ENCODE results near the gene CASQ1.

The CASQ1 gene

GRCh38 chr1:160168609-160169369 lies 21.6 kb upstream of the CASQ1 start:
- Histone ChIP-seq H3K4me1 (ENCODE audit: control insufficient read depth, insufficient read depth, low read length) (peaks cover 61% of the 10 kb centered on the region), H3K27ac (ENCODE audit: low read depth, low read length) (peak overlapping the region; percentile 98), H3K9ac (ENCODE audit: low read length) (peak overlapping the region; percentile 94), H3K36me3 (ENCODE audit: control insufficient read depth, insufficient read depth, low read length) (no peaks in the 10 kb centered on the region), H3K4me3 (ENCODE audit: low read depth, low read length) (peak overlapping the region; percentile 40), H3K27me3 (ENCODE audit: control insufficient read depth, insufficient read depth, low read length) (no peaks in the 10 kb centered on the region), H3K9me3 (ENCODE audit: control insufficient read depth, insufficient read depth, low read depth, low read length) (no peaks in the 10 kb centered on the region)

GRCh38 chr1:160169553-160170399 lies 20.6 kb upstream of the CASQ1 start:
- H3K4me3 ChIP-seq (ENCODE audit: low read depth, low read length): peak overlapping the region; percentile 40
- peak overlapping the region; percentile 94 for H3K9ac ChIP-seq (ENCODE audit: low read length)
- no peaks in the 10 kb centered on the region for H3K36me3 ChIP-seq (ENCODE audit: control insufficient read depth, insufficient read depth, low read length)
- peak overlapping the region; percentile 98 for H3K27ac ChIP-seq (ENCODE audit: low read depth, low read length)
- H3K27me3 ChIP-seq (ENCODE audit: control insufficient read depth, insufficient read depth, low read length): no peaks in the 10 kb centered on the region
- H3K4me1 ChIP-seq (ENCODE audit: control insufficient read depth, insufficient read depth, low read length): peaks cover 61% of the 10 kb centered on the region
- no peaks in the 10 kb centered on the region for H3K9me3 ChIP-seq (ENCODE audit: control insufficient read depth, insufficient read depth, low read depth, low read length)

- H3K36me3 ChIP-seq (ENCODE audit: control insufficient read depth, insufficient read depth, low read length): no peaks in the 10 kb centered on the region
- no peaks in the 10 kb centered on the region for H3K9me3 ChIP-seq (ENCODE audit: control insufficient read depth, insufficient read depth, low read depth, low read length)
- peak overlapping the region; percentile 98; the same call in 1 of the 2 replicates for H3K27ac ChIP-seq (ENCODE audit: low read depth, low read length)
- H3K4me3 ChIP-seq (ENCODE audit: low read depth, low read length): peak overlapping the region; percentile 3; the same call in 1 of the 2 replicates
- peak overlapping the region; percentile 94 for H3K9ac ChIP-seq (ENCODE audit: low read length)
- H3K4me1 ChIP-seq (ENCODE audit: control insufficient read depth, insufficient read depth, low read length): peaks cover 61% of the 10 kb centered on the region
- no peaks in the 10 kb centered on the region for H3K27me3 ChIP-seq (ENCODE audit: control insufficient read depth, insufficient read depth, low read length)
These were observed 19.0 kb upstream of the CASQ1 start for GRCh38 chr1:160171354-160171753.

GRCh38 chr1:160171980-160172379 lies 18.4 kb upstream of the CASQ1 start:
- Histone ChIP-seq H3K9ac (ENCODE audit: low read length) (peak overlapping the region; percentile 94), H3K9me3 (ENCODE audit: control insufficient read depth, insufficient read depth, low read depth, low read length) (no peaks in the 10 kb centered on the region), H3K4me1 (ENCODE audit: control insufficient read depth, insufficient read depth, low read length) (peaks cover 59% of the 10 kb centered on the region), H3K27ac (ENCODE audit: low read depth, low read length) (peak overlapping the region; percentile 98; the same call in 1 of the 2 replicates), H3K4me3 (ENCODE audit: low read depth, low read length) (no peak overlapping the region), H3K27me3 (ENCODE audit: control insufficient read depth, insufficient read depth, low read length) (no peaks in the 10 kb centered on the region), H3K36me3 (ENCODE audit: control insufficient read depth, insufficient read depth, low read length) (no peaks in the 10 kb centered on the region)

GRCh38 chr1:160177231-160177630 lies 13.1 kb upstream of the CASQ1 start:
- Histone ChIP-seq H3K9me3 (ENCODE audit: control insufficient read depth, insufficient read depth, low read depth, low read length) (no peaks in the 10 kb centered on the region), H3K27me3 (ENCODE audit: control insufficient read depth, insufficient read depth, low read length) (no peaks in the 10 kb centered on the region), H3K9ac (ENCODE audit: low read length) (no peak overlapping the region), H3K4me1 (ENCODE audit: control insufficient read depth, insufficient read depth, low read length) (peaks cover 23% of the 10 kb centered on the region), H3K27ac (ENCODE audit: low read depth, low read length) (no peak overlapping the region), H3K36me3 (ENCODE audit: control insufficient read depth, insufficient read depth, low read length) (no peaks in the 10 kb centered on the region), H3K4me3 (ENCODE audit: low read depth, low read length) (no peak overlapping the region)

GRCh38 chr1:160177667-160178066 lies 12.7 kb upstream of the CASQ1 start:
- Histone ChIP-seq H3K9me3 (ENCODE audit: control insufficient read depth, insufficient read depth, low read depth, low read length) (no peaks in the 10 kb centered on the region), H3K4me1 (ENCODE audit: control insufficient read depth, insufficient read depth, low read length) (peaks cover 18% of the 10 kb centered on the region), H3K36me3 (ENCODE audit: control insufficient read depth, insufficient read depth, low read length) (no peaks in the 10 kb centered on the region), H3K9ac (ENCODE audit: low read length) (no peak overlapping the region), H3K27me3 (ENCODE audit: control insufficient read depth, insufficient read depth, low read length) (no peaks in the 10 kb centered on the region), H3K27ac (ENCODE audit: low read depth, low read length) (no peak overlapping the region), H3K4me3 (ENCODE audit: low read depth, low read length) (no peak overlapping the region)

- H3K27ac ChIP-seq (ENCODE audit: low read depth, low read length): no peak overlapping the region
- no peak overlapping the region for H3K9ac ChIP-seq (ENCODE audit: low read length)
- H3K27me3 ChIP-seq (ENCODE audit: control insufficient read depth, insufficient read depth, low read length): no peaks in the 10 kb centered on the region
- no peaks in the 10 kb centered on the region for H3K9me3 ChIP-seq (ENCODE audit: control insufficient read depth, insufficient read depth, low read depth, low read length)
- H3K4me1 ChIP-seq (ENCODE audit: control insufficient read depth, insufficient read depth, low read length): peaks cover 14% of the 10 kb centered on the region
- no peak overlapping the region for H3K4me3 ChIP-seq (ENCODE audit: low read depth, low read length)
- no peaks in the 10 kb centered on the region for H3K36me3 ChIP-seq (ENCODE audit: control insufficient read depth, insufficient read depth, low read length)
These were observed 11.6 kb upstream of the CASQ1 start for GRCh38 chr1:160178731-160179130.

GRCh38 chr1:160179336-160179735 lies 11.0 kb upstream of the CASQ1 start:
- H3K4me3 ChIP-seq (ENCODE audit: low read depth, low read length): no peak overlapping the region
- H3K27me3 ChIP-seq (ENCODE audit: control insufficient read depth, insufficient read depth, low read length): no peaks in the 10 kb centered on the region
- no peak overlapping the region for H3K9ac ChIP-seq (ENCODE audit: low read length)
- H3K27ac ChIP-seq (ENCODE audit: low read depth, low read length): no peak overlapping the region
- no peaks in the 10 kb centered on the region for H3K36me3 ChIP-seq (ENCODE audit: control insufficient read depth, insufficient read depth, low read length)
- H3K4me1 ChIP-seq (ENCODE audit: control insufficient read depth, insufficient read depth, low read length): peaks cover 14% of the 10 kb centered on the region
- H3K9me3 ChIP-seq (ENCODE audit: control insufficient read depth, insufficient read depth, low read depth, low read length): no peaks in the 10 kb centered on the region

GRCh38 chr1:160186246-160186645 lies 4.1 kb upstream of the CASQ1 start:
- Histone ChIP-seq H3K9me3 (ENCODE audit: control insufficient read depth, insufficient read depth, low read depth, low read length) (no peaks in the 10 kb centered on the region), H3K27me3 (ENCODE audit: control insufficient read depth, insufficient read depth, low read length) (no peaks in the 10 kb centered on the region), H3K4me1 (ENCODE audit: control insufficient read depth, insufficient read depth, low read length) (peaks cover 29% of the 10 kb centered on the region), H3K4me3 (ENCODE audit: low read depth, low read length) (no peak overlapping the region), H3K9ac (ENCODE audit: low read length) (no peak overlapping the region), H3K27ac (ENCODE audit: low read depth, low read length) (no peak overlapping the region), H3K36me3 (ENCODE audit: control insufficient read depth, insufficient read depth, low read length) (no peaks in the 10 kb centered on the region)

- H3K9ac ChIP-seq (ENCODE audit: low read length): no peak overlapping the region
- H3K4me1 ChIP-seq (ENCODE audit: control insufficient read depth, insufficient read depth, low read length): peaks cover 29% of the 10 kb centered on the region
- H3K9me3 ChIP-seq (ENCODE audit: control insufficient read depth, insufficient read depth, low read depth, low read length): no peaks in the 10 kb centered on the region
- no peak overlapping the region for H3K27ac ChIP-seq (ENCODE audit: low read depth, low read length)
- H3K36me3 ChIP-seq (ENCODE audit: control insufficient read depth, insufficient read depth, low read length): no peaks in the 10 kb centered on the region
- H3K27me3 ChIP-seq (ENCODE audit: control insufficient read depth, insufficient read depth, low read length): no peaks in the 10 kb centered on the region
- no peak overlapping the region for H3K4me3 ChIP-seq (ENCODE audit: low read depth, low read length)
These were observed 3.6 kb upstream of the CASQ1 start for GRCh38 chr1:160186729-160187128.

- H3K4me3 ChIP-seq (ENCODE audit: low read depth, low read length): no peak overlapping the region
- H3K9me3 ChIP-seq (ENCODE audit: control insufficient read depth, insufficient read depth, low read depth, low read length): no peaks in the 10 kb centered on the region
- H3K4me1 ChIP-seq (ENCODE audit: control insufficient read depth, insufficient read depth, low read length): peaks cover 36% of the 10 kb centered on the region
- H3K27me3 ChIP-seq (ENCODE audit: control insufficient read depth, insufficient read depth, low read length): no peaks in the 10 kb centered on the region
- no peaks in the 10 kb centered on the region for H3K36me3 ChIP-seq (ENCODE audit: control insufficient read depth, insufficient read depth, low read length)
- no peak overlapping the region for H3K9ac ChIP-seq (ENCODE audit: low read length)
- H3K27ac ChIP-seq (ENCODE audit: low read depth, low read length): no peak overlapping the region
These were observed 3.0 kb upstream of the CASQ1 start for GRCh38 chr1:160187407-160187806.
